ENCODE measurements around the gene RALB. TPM values are rescaled to one million over a fixed set of nuclear protein-coding genes. Genes with fewer than 3 reads are reported as not detected.

RALB gene
- total and polyA plus RNA-seq, 2 of the 4 experiments (the other 2 are of a cell fraction), result 53.6 to 54.7 TPM

DNA sequence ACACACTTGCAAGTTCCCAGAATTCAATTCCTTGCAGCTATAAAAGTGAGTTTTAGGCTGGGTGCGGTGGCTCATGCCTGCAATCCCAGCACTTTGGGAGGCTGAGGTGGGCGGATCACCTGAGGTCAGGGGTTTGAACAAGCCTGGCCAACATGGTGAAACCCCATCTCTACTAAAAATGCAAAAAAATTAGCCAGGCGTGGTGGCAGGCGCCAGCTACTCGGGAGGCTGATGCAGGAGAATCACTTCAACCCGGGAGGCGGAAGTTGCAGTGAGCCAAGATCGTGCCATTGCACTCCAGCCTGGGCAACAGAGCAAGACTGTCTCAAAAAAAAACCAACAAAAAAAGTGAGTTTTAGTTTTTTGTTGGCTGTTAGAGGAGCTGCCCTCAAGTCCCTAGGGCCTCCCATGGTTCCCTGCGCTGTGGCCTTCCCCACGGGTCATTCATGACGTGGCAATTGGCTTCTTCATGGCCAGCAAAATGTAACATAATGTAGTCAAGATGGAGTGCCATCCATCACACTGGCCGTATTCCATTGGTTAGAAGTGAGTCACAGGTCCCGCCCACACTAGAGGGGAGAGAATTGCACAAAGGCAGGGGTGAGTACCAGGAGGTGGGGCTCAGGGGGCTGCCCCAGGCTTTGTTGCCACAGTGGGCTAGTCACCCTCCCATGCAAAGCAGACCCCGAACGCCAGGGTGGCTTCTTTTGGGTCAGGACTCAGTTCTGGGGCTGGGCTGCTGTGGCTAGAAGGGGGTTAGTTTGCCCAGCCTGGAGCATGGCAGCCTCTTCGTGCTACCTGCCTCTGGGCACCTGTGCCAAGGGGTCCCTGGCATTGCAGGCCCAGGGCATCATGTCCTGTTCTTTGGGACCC, 55.6 kb downstream of the RALB start:
- H3K27me3 ChIP-seq (ENCODE audit: control insufficient read depth, insufficient read depth, low read length), result no peaks in the 10 kb centered on the region
- BruUV-seq (replicated peaks), result no TSS peak
- H4K20me1 ChIP-seq (ENCODE audit: insufficient read depth, low read length), result no peaks in the 10 kb centered on the region
- no peak overlapping the region for H2AK9ac ChIP-seq (replicated peaks; ENCODE audit: low read depth, low read length, poor library complexity)
- H3K4me3 ChIP-seq (ENCODE audit: insufficient read depth, low read depth, low read length), result no peak overlapping the region
- dilution Hi-C loops (cut with HindIII; ENCODE audit: low sequenced_read_pairs, unreplicated experiment) (no loop called here), intact Hi-C loops (cut with micrococcal nuclease) (no loop called here), in situ Hi-C loops (cut with MboI; ENCODE audit: low sequenced_read_pairs) (no loop called here)
- DNase-seq, result no peak
- H3K79me1 ChIP-seq (ENCODE audit: low read depth in 1 of 2, low read length in 2 of 2), result no peaks in the 10 kb centered on the region
- no peak overlapping the region for H3K4me2 ChIP-seq (ENCODE audit: low read depth, low read length)
- H2AK5ac ChIP-seq (ENCODE audit: low read depth, low read length), result no peak overlapping the region
- H3K4ac ChIP-seq (ENCODE audit: low read depth, low read length), result no peak overlapping the region
- no peaks in the 10 kb centered on the region for H3K9me3 ChIP-seq (ENCODE audit: control insufficient read depth, insufficient read depth, low read length)
- no peaks in the 10 kb centered on the region for H3K4me1 ChIP-seq (ENCODE audit: control insufficient read depth, insufficient read depth, low read length)
- H3K23ac ChIP-seq (ENCODE audit: low read depth, low read length), result no peak overlapping the region
- no peak for ATAC-seq (ENCODE audit: low read depth)
- no peak overlapping the region for H3K9ac ChIP-seq (ENCODE audit: low read depth, low read length)
- H3K27ac ChIP-seq (ENCODE audit: insufficient read depth, low read length), result no peak overlapping the region
- no peak overlapping the region for H4K8ac ChIP-seq (ENCODE audit: low read depth in 2 of 2, low read length in 2 of 2)
- H2AFZ ChIP-seq (replicated peaks; ENCODE audit: low read length, poor library complexity), result no peak overlapping the region
- no peaks in the 10 kb centered on the region for H3K9me1 ChIP-seq (ENCODE audit: insufficient read depth, low read length)
- no peak overlapping the region for H4K91ac ChIP-seq (ENCODE audit: insufficient read depth, low read depth, low read length)
- no peak overlapping the region for H3K14ac ChIP-seq (replicated peaks; ENCODE audit: low read depth, low read length)
- H3K56ac ChIP-seq (ENCODE audit: extremely low read depth, insufficient read depth, low read length), result no peak overlapping the region
- H2BK15ac ChIP-seq (ENCODE audit: low read depth, low read length), result no peak overlapping the region
- H4K5ac ChIP-seq (ENCODE audit: low read depth, low read length), result no peak overlapping the region
- WGBS, 2 experiments (ENCODE audit: extremely low coverage in 2 of 2, insufficient read length in 1 of 2), result 94% methylated on average over 3 of the region's 16 CpGs; no CpG with 5 or more reads in 1 of the 2 experiments
- no peaks in the 10 kb centered on the region; the same call in 1 of the 2 replicates for H3K36me3 ChIP-seq (ENCODE audit: control insufficient read depth, insufficient read depth, low read length)
- no peak overlapping the region for H2BK5ac ChIP-seq (ENCODE audit: low read depth, low read length, poor library complexity, severe bottlenecking)
- ChIA-PET CTCF (interaction anchor here (0.6 kb wide), 1 partner anchor 7 kb away, joined by 6 read pairs; no protein-coding TSS in a partner anchor), POLR2A (ENCODE audit: unreplicated experiment) (no interaction called here)
- TF ChIP-seq, protein P1, sequence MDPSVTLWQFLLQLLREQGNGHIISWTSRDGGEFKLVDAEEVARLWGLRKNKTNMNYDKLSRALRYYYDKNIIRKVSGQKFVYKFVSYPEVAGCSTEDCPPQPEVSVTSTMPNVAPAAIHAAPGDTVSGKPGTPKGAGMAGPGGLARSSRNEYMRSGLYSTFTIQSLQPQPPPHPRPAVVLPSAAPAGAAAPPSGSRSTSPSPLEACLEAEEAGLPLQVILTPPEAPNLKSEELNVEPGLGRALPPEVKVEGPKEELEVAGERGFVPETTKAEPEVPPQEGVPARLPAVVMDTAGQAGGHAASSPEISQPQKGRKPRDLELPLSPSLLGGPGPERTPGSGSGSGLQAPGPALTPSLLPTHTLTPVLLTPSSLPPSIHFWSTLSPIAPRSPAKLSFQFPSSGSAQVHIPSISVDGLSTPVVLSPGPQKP (IDR thresholded peaks at IDR 0.05; ENCODE audit: borderline replicate concordance, low read depth, low read length), result no peak
- TF ChIP-seq MXI1 (IDR thresholded peaks at IDR 0.05; ENCODE audit: borderline replicate concordance, low read depth, low read length) (no peak), NFE2L2 (IDR thresholded peaks at IDR 0.05; ENCODE audit: low read depth, low read length) (no peak), SMC3 (IDR thresholded peaks at IDR 0.05; ENCODE audit: low read depth, low read length) (no peak), RFX5 (IDR thresholded peaks at IDR 0.05; ENCODE audit: low read depth, low read length) (no peak), POLR2A (IDR thresholded peaks at IDR 0.05; ENCODE audit: low read depth, low read length) (no peak), MAFK (IDR thresholded peaks at IDR 0.05; ENCODE audit: low read depth, low read length) (no peak), BHLHE40 (IDR thresholded peaks at IDR 0.05; ENCODE audit: low read depth, low read length) (no peak)
- TF ChIP-seq, protein P2, sequence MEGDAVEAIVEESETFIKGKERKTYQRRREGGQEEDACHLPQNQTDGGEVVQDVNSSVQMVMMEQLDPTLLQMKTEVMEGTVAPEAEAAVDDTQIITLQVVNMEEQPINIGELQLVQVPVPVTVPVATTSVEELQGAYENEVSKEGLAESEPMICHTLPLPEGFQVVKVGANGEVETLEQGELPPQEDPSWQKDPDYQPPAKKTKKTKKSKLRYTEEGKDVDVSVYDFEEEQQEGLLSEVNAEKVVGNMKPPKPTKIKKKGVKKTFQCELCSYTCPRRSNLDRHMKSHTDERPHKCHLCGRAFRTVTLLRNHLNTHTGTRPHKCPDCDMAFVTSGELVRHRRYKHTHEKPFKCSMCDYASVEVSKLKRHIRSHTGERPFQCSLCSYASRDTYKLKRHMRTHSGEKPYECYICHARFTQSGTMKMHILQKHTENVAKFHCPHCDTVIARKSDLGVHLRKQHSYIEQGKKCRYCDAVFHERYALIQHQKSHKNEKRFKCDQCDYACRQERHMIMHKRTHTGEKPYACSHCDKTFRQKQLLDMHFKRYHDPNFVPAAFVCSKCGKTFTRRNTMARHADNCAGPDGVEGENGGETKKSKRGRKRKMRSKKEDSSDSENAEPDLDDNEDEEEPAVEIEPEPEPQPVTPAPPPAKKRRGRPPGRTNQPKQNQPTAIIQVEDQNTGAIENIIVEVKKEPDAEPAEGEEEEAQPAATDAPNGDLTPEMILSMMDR (conservative IDR thresholded peaks at IDR 0.05; ENCODE audit: low read depth, low read length), result no peak
- no peak overlapping the region for H3K18ac ChIP-seq (ENCODE audit: low read depth, low read length)
- no peak overlapping the region for H2BK120ac ChIP-seq (ENCODE audit: low read depth, low read length)
- no peak overlapping the region for H2BK20ac ChIP-seq (ENCODE audit: low read depth, low read length)
